HG02798 (cell line): ENCODE measurements around the gene MYO1E.

Experiments
- ATAC-seq: cut with Tn5 transposase; IDR thresholded peaks from one replicate; pipeline ENCODE4 v1.9.1; 2021; ENCODE audit warnings: mild to moderate bottlenecking; ENCODE audit not compliant: unreplicated experiment, poor library complexity

The MYO1E gene

GRCh38 chr15:59274126-59274970 is 98.3 kb downstream of the MYO1E start:
- peak; percentile 44 for ATAC-seq

GRCh38 chr15:59273234-59273633 is 99.4 kb downstream of the MYO1E start:
- no peak for ATAC-seq

GRCh38 chr15:59271595-59272201 is 101.0 kb downstream of the MYO1E start:
- no peak for ATAC-seq

GRCh38 chr15:59268852-59269407 is 103.7 kb downstream of the MYO1E start:
- ATAC-seq: no peak

- no peak for ATAC-seq
Measured at GRCh38 chr15:59268168-59268851, 104.4 kb downstream of the MYO1E start.

GRCh38 chr15:59266028-59266427 is 106.6 kb downstream of the MYO1E start:
- no peak for ATAC-seq

- no peak for ATAC-seq
Measured at GRCh38 chr15:59262316-59262715, 110.4 kb downstream of the MYO1E start.

GRCh38 chr15:59260090-59260489 is 112.6 kb downstream of the MYO1E start:
- ATAC-seq: no peak

GRCh38 chr15:59259137-59259943 is 113.3 kb downstream of the MYO1E start:
- no peak for ATAC-seq

GRCh38 chr15:59258317-59258716 is 114.4 kb downstream of the MYO1E start:
- no peak for ATAC-seq

GRCh38 chr15:59257140-59257539 is 115.5 kb downstream of the MYO1E start:
- ATAC-seq: no peak

- no peak for ATAC-seq
Measured at GRCh38 chr15:59256482-59256881, 116.2 kb downstream of the MYO1E start.

GRCh38 chr15:59255680-59256336 is 116.9 kb downstream of the MYO1E start:
- no peak for ATAC-seq

GRCh38 chr15:59252137-59252536 is 120.5 kb downstream of the MYO1E start:
- no peak for ATAC-seq

GRCh38 chr15:59251001-59251845 is 121.4 kb downstream of the MYO1E start:
- ATAC-seq: peak; percentile 49

- no peak for ATAC-seq
Measured at GRCh38 chr15:59250249-59250648, 122.4 kb downstream of the MYO1E start.

- ATAC-seq: no peak
Measured at GRCh38 chr15:59249816-59250215, 122.9 kb downstream of the MYO1E start.

GRCh38 chr15:59247364-59247763 is 125.3 kb downstream of the MYO1E start:
- no peak for ATAC-seq

GRCh38 chr15:59245559-59245958 is 127.1 kb downstream of the MYO1E start:
- ATAC-seq: no peak
